IPS-11a (cell line): ENCODE results near the gene YDJC.
"Not testable (repeated sequence)": the region's sequence is repeated elsewhere in the genome, so short reads cannot be mapped to it uniquely, and the experiment has no call there.

Experiments used
- H3K4me3 ChIP-seq: one replicate; pipeline ENCODE4 v1.5.1; 2013; ENCODE audit warnings: low read depth, low read length, control low read depth

The YDJC gene

DNA sequence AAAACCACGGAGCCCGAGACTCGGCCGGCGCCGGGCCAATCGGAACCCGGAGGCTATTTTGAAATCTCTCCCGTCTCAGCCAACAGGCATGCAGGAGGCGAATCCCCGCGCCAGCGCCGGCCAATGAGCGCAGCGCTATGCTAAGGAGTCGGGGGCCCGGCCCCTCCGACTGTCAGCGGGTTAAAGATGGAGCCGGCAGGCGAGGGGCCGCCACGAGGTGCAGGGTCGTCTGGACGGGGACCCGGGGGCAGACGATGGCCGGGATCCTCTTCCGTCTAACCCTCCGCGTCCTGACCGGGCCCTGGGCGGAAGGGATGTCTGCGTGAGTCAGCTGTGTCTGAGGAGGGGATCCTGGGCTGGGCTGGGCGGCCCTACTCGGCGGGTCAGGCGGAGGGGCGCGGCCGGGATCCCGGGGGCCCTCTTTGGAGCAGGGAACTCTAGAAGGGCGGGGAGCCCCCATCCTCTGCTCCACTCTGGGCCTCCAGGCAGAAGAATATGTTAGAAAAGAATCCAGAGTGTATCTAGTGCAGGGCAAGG is 22.3 kb upstream of the YDJC start:
- H3K4me3 ChIP-seq, result peak overlapping the region; percentile 81

DNA sequence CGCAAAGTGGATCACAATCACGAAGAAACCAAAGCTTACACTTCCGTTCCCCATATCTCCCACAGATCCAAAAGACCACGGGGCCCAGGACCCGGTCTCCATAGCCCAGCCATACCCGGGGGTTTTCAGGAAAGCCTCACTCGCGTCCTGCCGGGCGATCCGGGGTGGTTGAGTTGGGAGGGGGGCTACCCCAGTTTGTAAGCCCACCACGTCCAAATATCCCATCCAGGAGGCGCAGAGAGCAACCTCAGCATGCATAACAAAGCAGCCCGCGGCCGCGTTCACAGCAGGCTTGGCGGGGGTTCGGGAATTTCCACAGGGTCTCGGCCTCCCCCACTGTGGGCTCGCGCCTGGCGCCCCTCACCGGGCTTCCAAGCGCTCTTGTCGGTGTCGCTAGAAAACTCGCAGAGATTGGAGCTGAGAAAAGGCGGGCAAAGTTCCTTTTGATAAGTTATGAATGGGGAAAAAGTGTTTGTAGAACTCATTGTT is 21.7 kb upstream of the YDJC start:
- H3K4me3 ChIP-seq, result peak overlapping the region; percentile 81

DNA sequence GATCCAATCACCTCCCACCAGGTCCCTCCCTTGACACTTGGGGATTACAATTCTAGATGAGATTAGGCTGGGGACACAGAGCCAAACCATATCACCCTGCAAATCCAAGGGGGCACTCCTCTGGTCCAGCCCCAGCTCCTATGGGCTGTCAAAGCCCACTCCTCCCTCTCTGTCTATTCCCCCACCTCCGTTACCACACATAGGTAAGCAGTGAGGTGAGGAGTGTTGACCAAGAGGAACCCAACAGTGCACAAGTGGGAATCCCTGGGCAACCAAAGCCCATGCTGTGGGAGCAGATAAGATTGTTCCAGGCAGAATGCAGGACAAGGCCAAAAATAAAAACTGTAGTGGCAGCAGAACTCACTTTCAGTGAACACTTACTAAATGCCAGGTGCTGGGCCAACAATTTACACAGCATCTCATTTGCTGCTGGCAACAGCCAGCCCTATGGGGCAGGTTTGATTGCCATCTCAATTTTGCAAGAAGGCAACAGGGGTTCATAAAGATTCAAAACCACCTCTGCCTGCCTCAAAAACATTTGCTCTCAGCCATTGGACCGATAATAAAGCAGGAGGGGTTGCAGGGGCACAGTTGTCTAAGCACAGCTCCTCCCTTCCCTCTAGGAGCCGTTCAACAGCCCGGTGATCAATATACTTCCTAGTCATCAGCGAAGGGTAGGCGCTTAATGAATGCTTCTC is 21.1 kb upstream of the YDJC start:
- peak overlapping the region; percentile 81 for H3K4me3 ChIP-seq

DNA sequence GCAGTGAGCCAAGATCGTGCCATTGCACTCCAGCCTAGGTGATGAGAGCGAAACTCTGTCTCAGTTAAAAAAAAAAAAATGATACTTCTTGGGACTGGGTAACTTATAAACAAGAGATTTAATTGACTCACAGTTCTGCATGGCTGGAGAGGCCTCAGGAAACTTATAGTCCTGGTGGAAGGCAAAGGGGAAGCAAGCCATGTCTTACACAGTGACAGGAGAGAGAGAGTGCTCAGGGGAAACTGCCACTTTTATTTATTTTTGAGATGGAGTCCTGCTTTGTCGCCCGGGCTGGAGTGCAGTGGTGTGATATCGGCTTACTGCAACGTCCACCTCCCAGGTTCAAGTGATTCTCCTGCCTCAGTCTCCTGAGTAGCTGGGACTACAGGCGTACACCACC is 20.5 kb upstream of the YDJC start:
- H3K4me3 ChIP-seq, result no peak overlapping the region

DNA sequence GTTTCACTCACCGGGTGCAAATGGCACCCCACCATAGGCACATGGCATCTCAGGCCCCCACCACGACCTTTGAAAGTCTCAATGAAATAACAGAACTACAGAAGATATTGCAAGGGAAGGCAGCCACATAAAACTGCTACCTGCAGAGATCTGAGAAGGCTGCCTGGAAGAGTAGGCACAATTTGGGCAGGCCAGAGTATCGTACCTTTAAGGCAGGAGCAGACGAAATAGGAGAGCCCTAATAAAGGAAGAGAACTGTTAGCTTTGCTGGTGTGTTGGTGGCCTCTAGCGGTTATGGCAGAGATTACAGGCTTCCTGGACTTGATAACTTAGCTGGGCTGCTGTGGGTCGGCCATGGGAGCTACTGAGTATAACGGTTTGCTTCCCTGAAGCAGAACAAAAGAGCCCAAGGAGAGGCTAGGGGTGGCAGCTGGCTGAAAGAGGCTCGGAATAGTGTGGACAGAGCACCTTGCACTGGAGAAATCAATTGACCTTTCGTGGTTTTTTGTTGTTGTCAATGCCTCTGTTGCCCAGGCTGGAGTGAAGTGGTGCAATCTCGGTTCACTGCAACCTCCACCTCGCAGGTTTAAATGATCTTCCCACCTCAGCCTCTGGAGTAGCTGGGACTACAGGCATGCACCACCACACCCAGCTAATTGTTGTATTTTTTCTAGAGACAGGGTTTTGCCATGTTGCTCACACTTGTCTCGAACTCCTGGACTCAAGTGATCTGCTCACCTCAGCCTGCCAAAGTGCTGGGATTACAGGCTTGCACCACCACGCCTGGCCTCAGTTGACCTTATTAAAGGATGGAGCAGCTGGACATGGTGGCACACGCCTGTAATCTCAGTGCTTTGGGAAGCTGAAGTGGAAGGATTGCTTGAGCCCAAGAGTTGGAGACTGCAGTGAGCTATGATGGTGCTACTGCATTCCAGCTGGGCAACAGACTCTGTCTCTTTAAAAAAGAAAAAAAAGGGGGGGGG is 17.1 kb upstream of the YDJC start:
- H3K4me3 ChIP-seq, result no peak overlapping the region

DNA sequence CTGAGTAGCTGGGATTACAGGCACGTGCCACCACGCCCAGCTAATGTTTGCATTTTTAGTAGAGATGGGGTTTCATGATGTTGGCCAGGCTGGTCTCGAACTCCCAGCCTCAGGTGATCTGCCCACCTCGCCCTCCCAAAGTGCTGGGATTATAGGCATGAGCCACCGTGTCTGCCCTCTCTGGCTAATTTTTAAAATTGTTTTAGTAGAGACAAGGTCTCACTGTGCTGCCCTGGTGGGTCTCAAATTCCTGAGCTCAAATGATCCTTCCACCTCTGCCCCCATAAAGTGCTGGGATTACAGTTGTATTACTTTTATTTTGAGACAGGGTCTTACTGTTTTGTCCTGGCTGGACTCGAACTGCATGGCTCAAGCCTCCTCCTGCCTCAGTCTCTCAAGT is 15.7 kb upstream of the YDJC start:
- H3K4me3 ChIP-seq, result not testable (repeated sequence)

DNA sequence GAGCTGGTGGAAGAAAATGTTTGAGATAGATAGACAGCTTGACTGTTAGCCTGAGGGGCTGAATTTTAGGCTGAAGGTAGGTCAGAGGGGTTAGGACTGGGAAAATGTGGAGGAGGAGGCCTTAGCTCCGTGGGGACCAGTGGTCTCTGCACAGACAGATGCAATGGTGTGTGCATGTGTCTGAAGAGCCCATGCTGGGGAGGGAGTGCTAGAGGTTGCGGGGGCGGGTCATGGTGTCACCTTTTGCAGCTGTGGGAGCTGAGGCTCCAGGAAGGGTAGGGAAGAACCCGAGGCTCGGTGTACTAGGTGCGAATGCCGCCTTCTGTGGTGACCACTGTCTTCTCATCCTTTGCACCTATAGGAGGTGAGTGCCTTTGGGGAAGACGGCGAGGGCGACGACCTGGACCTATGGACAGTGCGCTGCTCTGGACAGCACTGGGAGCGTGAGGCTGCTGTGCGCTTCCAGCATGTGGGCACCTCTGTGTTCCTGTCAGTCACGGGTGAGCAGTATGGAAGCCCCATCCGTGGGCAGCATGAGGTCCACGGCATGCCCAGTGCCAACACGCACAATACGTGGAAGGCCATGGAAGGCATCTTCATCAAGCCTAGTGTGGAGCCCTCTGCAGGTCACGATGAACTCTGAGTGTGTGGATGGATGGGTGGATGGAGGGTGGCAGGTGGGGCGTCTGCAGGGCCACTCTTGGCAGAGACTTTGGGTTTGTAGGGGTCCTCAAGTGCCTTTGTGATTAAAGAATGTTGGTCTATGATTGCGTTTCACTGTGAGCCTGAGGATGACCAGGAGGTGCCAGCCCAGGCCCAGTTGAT is 13.9 kb upstream of the YDJC start:
- no peak overlapping the region for H3K4me3 ChIP-seq

DNA sequence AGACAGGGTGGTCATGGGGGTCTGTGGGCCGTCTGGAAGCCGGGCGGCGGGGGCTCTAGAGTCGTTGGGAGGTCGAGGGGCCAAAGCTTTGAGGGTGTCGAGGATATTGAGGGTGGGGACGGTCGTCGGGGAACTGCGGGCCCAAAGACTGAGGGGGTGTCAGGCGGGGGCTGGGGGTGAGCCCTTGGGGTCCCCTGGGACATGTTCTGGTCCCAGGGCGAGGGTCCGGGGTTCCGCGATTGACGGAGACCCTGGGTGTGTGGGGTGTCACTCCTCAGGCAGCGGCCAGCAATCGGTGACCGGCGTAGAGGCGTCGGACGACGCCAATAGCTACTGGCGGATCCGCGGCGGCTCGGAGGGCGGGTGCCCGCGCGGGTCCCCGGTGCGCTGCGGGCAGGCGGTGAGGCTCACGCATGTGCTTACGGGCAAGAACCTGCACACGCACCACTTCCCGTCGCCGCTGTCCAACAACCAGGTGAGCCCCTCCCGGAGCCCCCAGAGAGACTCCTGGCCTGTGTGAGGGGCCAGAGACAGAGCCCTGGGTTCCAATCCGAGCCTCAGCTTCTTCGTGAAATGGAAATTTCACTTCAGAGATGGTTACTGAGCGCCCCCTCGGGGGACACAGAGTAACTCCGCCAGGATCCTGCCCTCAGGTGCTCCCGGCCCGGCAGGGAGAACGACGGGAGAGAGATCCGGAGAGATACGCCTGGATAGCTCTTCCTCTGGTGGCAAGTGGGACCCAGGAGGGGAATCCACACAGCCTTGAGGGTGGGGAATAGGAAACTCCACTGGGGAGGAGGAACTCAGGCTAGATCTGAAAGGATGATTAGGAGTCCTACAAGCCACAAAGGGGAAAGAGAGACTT is 13.0 kb upstream of the YDJC start:
- H3K4me3 ChIP-seq, result peak overlapping the region; percentile 67

DNA sequence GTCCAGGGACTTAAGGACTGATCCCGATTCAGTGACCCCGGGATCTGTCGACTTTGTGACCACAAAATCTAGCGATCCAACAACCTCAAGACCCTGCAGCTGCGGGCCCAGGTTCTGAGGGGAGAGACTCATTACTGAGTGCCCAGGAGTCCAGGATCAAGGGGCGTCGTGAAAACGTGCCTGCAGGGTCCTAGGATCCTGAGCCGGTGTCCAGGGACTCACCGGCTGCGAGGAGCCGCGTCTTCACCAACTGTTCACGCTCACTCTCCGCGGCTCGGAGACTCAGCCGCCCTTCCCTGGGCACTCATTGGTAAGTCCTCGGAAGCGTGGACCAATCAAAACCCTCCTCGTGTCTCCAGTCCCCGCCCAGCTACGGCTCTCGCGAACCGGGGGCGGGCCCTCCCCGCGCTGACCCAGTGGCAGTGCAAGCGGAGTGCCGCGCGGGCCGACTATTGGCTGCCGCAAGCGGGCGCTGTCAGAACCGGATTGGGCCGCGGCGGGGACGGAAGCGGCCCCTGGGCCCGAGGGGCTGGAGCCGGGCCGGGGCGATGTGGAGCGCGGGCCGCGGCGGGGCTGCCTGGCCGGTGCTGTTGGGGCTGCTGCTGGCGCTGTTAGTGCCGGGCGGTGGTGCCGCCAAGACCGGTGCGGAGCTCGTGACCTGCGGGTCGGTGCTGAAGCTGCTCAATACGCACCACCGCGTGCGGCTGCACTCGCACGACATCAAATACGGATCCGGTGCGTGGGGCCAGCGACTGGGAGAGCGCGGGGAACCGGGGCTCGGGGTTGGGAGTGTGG is 12.2 kb upstream of the YDJC start, which contains the start of gene SDF2L1:
SDF2L1 (plus strand) TSS at position 514 of the 795 bp plus-strand sequence; CDS start at position 549, 35 bp downstream.
- peak within 1 kb of the TSS; percentile 67 for H3K4me3 ChIP-seq

DNA sequence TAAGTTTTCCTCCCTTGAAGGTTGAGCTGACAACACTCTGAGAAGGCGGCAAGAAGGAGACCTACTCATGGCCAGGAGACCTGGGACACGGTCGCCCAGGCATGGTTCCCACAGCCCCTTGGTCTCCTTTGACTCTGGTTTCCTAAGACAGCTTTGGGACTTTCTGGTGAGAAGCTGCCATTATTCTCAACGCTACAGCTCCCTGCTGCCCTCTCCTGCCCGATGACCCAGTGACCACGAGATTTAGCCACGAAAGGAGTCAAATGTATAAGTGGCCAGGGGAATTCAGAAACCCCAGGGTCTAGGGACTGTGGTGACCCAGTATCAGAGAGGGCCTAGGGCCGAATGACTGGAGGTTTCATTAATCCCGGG is 11.6 kb upstream of the YDJC start:
- no peak overlapping the region for H3K4me3 ChIP-seq

DNA sequence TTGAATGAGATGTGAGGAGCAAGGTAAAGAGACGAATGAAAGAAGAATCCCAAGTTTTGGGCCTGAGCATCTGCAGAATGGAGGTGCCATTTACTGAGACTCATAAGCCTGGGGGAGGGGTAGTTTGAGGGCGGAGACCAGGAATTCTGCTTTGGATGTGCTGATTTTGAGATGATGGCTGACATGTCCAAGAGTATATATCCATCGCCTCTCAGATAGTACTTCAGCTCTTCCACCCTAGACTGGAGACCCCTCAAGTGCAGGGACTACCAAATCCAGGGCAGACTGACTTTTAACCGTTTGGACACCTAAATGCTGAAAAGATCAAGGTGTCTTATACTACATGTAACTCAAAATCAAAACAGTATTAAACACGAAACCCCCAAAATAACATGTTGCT is 11.0 kb upstream of the YDJC start:
- no peak overlapping the region for H3K4me3 ChIP-seq

DNA sequence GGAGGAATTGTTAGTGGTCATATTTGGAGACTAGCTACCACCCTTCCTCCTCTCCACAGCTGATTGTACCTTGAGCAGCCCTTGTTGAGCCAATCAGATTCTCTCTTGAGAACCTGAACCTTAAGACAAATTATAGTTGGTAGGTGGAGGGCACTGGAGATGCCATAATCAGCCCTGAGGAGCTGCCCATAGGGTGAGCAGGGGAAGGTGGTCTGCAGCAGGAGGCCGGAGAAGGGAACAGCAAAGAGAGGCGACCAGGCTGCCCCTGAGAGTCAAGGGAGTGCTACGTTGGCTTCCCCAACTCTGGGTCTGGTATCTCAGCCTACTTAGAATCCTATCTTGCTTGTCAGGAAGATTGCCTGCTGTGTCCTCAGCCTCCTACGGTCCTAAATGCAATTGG is 9.5 kb upstream of the YDJC start:
- H3K4me3 ChIP-seq, result no peak overlapping the region

DNA sequence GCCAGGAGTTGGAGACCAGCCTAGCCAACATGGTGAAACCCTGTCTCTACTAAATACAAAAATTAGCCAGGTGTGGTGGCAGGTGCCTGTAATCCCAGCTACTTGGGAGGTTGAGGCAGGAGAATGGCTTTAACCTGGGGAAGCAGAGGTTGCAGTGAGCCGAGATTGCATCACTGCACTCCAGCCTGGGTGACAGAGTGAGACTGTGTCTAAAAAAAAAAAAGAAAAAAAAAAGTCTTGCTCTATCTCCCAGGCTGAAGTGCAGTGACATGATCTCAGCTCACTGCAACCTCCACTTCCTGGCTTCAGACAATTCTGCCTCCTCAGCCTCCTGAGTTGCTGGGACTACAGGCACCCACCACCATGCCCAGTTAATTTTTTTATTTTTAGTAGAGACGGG is 7.6 kb upstream of the YDJC start:
- not testable (repeated sequence) for H3K4me3 ChIP-seq

DNA sequence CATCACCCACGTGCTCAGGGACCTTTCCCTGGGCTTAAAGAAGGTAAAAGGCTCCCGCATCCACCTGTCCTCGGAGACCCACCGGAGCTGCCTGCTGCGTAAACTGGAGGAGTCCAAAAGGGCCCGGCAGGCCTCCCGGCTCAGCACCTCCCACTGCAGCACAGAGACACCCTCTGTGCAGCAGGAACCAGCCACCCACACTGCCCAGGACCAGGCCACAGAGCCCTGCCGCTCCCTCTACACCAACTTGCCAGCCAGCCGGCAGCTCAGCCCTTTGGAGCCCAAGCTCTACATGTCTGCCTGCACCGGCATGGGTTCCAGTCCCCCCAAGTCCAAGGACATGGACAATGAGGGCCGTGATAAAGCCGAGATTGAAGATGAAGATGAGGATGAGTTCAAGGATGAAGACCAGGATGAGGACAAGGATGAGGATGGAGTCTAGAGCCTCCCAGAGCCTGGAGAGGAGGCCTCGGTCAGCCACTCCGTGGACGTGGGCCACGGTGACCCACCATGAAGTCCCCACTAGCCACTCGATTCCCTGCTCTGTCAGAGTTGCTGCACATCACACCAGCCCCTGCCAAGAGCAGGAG is 6.9 kb upstream of the YDJC start:
- no peak overlapping the region for H3K4me3 ChIP-seq

DNA sequence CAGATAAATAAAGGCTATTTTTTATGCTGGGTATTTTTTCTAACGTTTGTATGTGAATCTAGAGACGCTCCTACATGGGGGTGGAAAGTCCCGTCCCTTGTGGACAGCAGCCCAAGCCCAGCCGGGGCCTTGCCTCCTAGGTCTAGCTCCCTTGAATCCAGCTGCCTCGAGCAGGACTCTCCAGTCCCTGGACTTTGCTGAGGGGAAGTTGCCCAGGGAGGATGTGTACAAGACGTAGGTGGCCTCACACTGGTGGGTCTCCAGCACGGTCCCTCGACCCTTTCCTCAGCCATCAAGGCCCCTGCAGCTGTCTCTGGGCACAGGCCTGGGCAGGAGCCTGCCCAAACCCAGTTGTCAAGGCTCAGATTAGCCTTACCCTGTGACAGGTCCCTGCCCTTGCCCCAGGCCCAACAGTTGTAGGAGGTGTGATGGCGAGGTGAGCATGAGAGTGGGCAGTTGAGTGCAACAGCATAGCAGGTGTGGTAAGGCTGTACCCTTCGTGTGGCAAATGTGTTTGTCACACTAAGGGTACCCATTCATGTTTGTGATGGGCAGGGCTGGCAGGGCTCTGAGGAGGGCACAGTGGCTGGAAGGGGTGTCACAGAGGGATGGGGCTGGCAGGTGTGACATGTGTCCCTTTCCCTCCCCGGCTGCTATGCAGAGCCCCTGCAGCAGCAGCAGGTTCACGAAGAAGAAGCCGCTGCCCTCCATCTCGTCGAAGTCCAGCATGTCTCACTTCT is 6.1 kb upstream of the YDJC start:
- H3K4me3 ChIP-seq, result no peak overlapping the region

DNA sequence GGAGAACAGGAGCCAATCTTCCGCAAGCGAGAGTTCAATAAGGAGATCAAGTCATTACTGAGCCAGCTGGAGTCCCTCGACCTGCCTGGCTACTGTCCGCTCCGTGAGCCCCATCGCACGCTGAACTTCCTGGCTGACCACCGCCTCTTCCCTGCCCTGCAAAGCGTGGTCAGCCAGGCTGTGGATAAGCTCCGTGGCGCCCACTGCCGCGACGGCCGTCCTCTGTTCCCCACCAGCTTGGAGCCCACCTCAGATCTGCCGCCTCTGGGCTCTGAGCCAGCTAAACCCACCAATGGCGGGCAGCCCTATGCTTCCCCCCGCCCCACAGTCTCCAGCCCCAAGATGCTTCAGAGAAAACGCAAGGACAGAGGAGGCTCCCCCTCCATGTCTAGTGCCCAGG is 5.0 kb upstream of the YDJC start:
- no peak overlapping the region for H3K4me3 ChIP-seq

DNA sequence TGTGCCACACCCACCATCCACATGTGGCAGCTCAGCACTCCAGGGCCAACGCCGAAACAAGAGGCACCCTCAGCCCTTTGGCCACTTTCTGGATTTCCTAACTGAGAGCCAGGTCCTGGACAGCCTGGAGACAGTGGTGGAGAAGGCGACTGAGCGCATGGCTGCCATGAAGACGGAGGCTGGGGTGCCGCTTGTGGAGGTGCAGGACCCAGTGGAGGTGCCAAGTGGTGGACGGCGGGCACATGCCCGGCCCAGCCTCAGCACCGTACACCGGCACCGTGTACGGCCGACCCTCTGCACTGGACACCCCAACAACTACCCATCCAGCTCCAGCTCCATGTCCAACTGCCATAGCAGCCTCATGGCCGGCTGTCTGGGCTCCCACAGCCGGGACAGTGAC is 4.3 kb upstream of the YDJC start:
- no peak overlapping the region for H3K4me3 ChIP-seq

DNA sequence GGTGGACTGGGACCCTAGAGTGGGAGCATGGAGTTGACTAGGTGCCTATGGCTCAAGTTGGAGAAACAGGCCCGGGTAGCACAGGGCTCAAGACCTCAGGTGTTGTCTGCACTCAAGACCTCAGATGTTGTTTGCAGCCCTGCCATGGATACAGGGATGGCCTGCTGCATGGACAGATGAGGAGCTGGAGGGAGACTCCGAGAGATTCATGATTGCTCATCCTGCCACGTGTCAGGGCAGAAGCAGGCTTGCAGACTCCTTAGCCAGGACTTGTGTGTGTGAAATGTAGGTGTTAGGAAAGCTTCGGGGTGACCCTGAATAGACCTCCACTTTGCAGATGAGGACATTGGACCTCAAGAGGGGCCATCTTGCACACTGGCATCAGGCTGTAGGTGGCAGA is 3.7 kb upstream of the YDJC start:
- no peak overlapping the region for H3K4me3 ChIP-seq
